Smooth muscle cell (in vitro differentiated cells): Measurements from ENCODE around the gene CCDC127. TPM values are rescaled to one million over a fixed set of nuclear protein-coding genes. Genes with fewer than 3 reads are reported as not detected.
"Not testable (repeated sequence)": the region's sequence is repeated elsewhere in the genome, so short reads cannot be mapped to it uniquely, and the experiment has no call there.

Source experiments
- DNase-seq: peaks from one replicate; lab custom pipeline; 2025; ENCODE audit not compliant: unreplicated experiment; lab: John Stamatoyannopoulos, UW
- H2AFZ ChIP-seq: fragments of 200-600 bp; sonication (generic); 2 replicates; pipeline ENCODE4 v1.6.0; 2016; ENCODE audit warnings: antibody characterized with exemption, low read depth, mild to moderate bottlenecking
- H3F3A ChIP-seq: fragments of 200-600 bp; sonication (generic); 2 replicates; pipeline ENCODE4 v1.6.0; 2017; ENCODE audit warnings: antibody characterized with exemption, low read depth
- H3K27ac ChIP-seq: fragments of 200-600 bp; sonication (generic); 2 replicates; pipeline ENCODE4 v1.5.1; 2016; ENCODE audit warnings: low read depth, mild to moderate bottlenecking
- H3K27me3 ChIP-seq: fragments of 200-600 bp; sonication (generic); 2 replicates; pipeline ENCODE4 v1.6.1; 2016; ENCODE audit warnings: low read depth, mild to moderate bottlenecking
- H3K36me3 ChIP-seq: fragments of 200-600 bp; sonication (generic); 2 replicates; pipeline ENCODE4 v1.5.1; 2016; ENCODE audit warnings: low read depth
- H3K4me1 ChIP-seq: fragments of 200-600 bp; sonication (generic); 2 replicates; pipeline ENCODE4 v1.5.1; 2016; ENCODE audit warnings: low read depth
- H3K4me2 ChIP-seq: fragments of 200-600 bp; sonication (generic); 2 replicates; pipeline ENCODE4 v1.6.0; 2016; ENCODE audit warnings: mild to moderate bottlenecking
- H3K4me3 ChIP-seq: fragments of 200-600 bp; sonication (generic); 2 replicates; pipeline ENCODE4 v1.5.1; 2016; ENCODE audit warnings: mild to moderate bottlenecking
- H3K79me2 ChIP-seq: fragments of 200-600 bp; sonication (generic); 2 replicates; pipeline ENCODE4 v1.6.0; 2016; ENCODE audit warnings: low read depth, mild to moderate bottlenecking
- H3K9ac ChIP-seq: fragments of 200-600 bp; sonication (generic); 2 replicates; pipeline ENCODE4 v1.6.0; 2016; ENCODE audit warnings: low read depth
- H3K9me3 ChIP-seq: fragments of 200-600 bp; sonication (generic); replicated peaks from 2 replicates; pipeline ENCODE4 v1.5.1; 2016; ENCODE audit warnings: low read depth
- H4K20me1 ChIP-seq: fragments of 200-600 bp; sonication (generic); 2 replicates; pipeline ENCODE4 v1.6.0; 2016; ENCODE audit warnings: low read depth
- WGBS: methylation state at CpG from one replicate; pipeline ENCODE4 v1.1.7; 2016; ENCODE audit warnings: low lambda C conversion rate; 5-methylcytosine and 5-hydroxymethylcytosine counted together
- polyA plus RNA-seq: library from polyadenylated mRNA; unstranded; fragments of >200 nt; fragmentation: Nextera tagmentation; extraction: Ambion mirVana; gene quantifications from 2 replicates; pipeline ENCODE4 v1.2.1, GENCODE V29; 2016
- total RNA-seq: library from RNA; depleted of rRNA; stranded (reverse); fragments of >200 nt; gene quantifications from 2 replicates; pipeline ENCODE4 v1.2.3, GENCODE V29; 2014
- TF ChIP-seq, protein P1 (sequence below): fragments of 200-600 bp; sonication (generic); IDR thresholded peaks from 2 replicates; pipeline ENCODE4 v1.5.1; 2017; ENCODE audit warnings: borderline replicate concordance, mild to moderate bottlenecking, antibody characterized with exemption; ENCODE audit not compliant: insufficient read depth, poor library complexity, severe bottlenecking

CCDC127 gene
- total and polyA plus RNA-seq, 2 experiments from 2014 or later, result 2.8 to 8.6 TPM

DNA sequence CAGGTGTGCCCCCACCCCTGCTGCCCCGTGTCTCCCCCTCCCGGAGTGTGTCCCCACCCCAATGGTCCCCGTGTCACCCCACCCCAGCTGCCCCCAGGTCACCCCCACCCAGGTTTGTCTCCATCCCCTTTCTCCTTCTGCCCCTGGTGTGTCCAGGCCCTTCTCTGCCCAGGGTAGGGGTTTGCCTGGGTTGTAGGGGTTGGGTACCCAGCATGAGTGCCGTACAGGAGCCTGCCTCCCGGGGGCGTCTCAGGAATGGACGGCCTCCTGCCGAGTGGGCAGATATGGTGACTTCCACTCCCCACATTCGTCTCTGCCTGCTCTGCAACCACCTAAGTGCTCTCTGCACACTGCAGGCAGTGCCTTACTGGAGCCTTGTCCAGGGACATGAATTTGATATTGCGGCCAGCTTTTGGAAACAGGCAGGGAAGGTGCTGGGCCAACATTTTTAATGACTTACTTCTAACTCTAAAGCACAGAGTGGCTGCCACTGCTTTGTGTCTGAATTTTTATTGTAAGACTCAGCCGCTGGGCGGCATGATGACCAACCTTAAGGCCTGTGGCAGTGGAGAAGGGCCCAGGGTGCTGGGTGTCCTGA, 20.0 kb downstream of the CCDC127 start:
- no peak overlapping the region for H3K4me2 ChIP-seq
- H3K27me3 ChIP-seq, result no peaks in the 10 kb centered on the region
- no peaks in the 10 kb centered on the region for H3F3A ChIP-seq
- H3K9me3 ChIP-seq, result no peaks in the 10 kb centered on the region
- H4K20me1 ChIP-seq, result peaks cover 32% of the 10 kb centered on the region
- no peaks in the 10 kb centered on the region for H3K4me1 ChIP-seq
- no peaks in the 10 kb centered on the region for H3K36me3 ChIP-seq
- TF ChIP-seq, protein P1, sequence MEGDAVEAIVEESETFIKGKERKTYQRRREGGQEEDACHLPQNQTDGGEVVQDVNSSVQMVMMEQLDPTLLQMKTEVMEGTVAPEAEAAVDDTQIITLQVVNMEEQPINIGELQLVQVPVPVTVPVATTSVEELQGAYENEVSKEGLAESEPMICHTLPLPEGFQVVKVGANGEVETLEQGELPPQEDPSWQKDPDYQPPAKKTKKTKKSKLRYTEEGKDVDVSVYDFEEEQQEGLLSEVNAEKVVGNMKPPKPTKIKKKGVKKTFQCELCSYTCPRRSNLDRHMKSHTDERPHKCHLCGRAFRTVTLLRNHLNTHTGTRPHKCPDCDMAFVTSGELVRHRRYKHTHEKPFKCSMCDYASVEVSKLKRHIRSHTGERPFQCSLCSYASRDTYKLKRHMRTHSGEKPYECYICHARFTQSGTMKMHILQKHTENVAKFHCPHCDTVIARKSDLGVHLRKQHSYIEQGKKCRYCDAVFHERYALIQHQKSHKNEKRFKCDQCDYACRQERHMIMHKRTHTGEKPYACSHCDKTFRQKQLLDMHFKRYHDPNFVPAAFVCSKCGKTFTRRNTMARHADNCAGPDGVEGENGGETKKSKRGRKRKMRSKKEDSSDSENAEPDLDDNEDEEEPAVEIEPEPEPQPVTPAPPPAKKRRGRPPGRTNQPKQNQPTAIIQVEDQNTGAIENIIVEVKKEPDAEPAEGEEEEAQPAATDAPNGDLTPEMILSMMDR, result no peak
- H3K79me2 ChIP-seq, result no peaks in the 10 kb centered on the region
- DNase-seq, result no peak
- WGBS, result 94% methylated on average over 12 of the region's 12 CpGs
- no peak overlapping the region for H3K27ac ChIP-seq
- no peak overlapping the region for H3K9ac ChIP-seq
- no peak overlapping the region for H3K4me3 ChIP-seq
- no peak overlapping the region for H2AFZ ChIP-seq

DNA sequence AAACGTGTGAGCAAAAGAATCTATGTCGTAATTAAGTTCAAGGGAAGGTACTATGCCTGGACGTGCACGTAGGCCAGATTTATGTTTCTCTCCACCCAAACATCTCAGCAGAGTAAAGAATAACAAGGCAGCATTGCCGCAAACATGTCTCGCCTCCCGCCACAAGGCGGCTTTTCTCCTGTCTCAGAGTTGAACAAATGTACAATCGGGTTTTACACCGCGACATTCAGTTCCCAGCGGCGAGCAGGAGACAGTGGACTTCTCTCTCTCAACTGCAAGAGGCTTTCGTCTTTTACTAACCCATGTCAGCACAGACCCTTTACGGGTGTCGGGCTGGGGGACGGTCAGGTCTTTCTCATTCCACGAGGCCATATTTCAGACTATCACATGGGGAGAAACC, 20.9 kb downstream of the CCDC127 start:
- WGBS, result 75% methylated on average over 18 of the region's 18 CpGs
- H3K4me1 ChIP-seq, H3K4me2 ChIP-seq, H3K4me3 ChIP-seq, H2AFZ ChIP-seq, DNase-seq, H3F3A ChIP-seq, H3K9me3 ChIP-seq, H3K36me3 ChIP-seq, H3K79me2 ChIP-seq, H3K27ac ChIP-seq, H3K27me3 ChIP-seq, H3K9ac ChIP-seq: not testable (repeated sequence)
- H4K20me1 ChIP-seq, result peaks cover 24% of the 10 kb centered on the region

DNA sequence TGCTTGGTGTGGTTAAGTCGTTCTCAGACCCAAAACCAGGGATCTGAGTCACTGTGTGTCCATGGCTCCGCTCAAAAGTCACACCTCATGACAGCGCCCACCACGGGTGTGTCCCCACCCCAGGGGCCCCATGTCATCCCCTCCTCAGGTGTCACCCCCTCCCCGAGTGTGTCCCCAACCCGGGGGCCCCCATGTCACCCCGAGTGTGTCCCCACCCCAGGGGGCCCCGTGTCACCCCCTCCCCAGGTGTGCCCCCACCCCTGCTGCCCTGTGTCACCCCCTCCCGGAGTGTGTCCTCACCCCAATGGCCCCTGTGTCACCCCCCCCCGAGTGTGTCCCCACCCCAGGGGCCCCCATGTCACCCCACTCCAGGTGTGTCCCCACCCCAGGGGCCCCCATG, 21.6 kb downstream of the CCDC127 start:
- no peak overlapping the region for H3K4me2 ChIP-seq
- no peak overlapping the region for H3K27ac ChIP-seq
- DNase-seq, result no peak
- no peaks in the 10 kb centered on the region for H3K79me2 ChIP-seq
- no peaks in the 10 kb centered on the region for H3K4me1 ChIP-seq
- TF ChIP-seq, protein P1, result no peak
- no peak overlapping the region for H3K4me3 ChIP-seq
- no peaks in the 10 kb centered on the region for H3K27me3 ChIP-seq
- H3K9me3 ChIP-seq, result no peaks in the 10 kb centered on the region
- H3K9ac ChIP-seq, result no peak overlapping the region
- H3F3A ChIP-seq, result no peaks in the 10 kb centered on the region
- no peaks in the 10 kb centered on the region for H3K36me3 ChIP-seq
- H4K20me1 ChIP-seq, result peaks cover 17% of the 10 kb centered on the region
- no peak overlapping the region for H2AFZ ChIP-seq
- 78% methylated on average over 5 of the region's 10 CpGs for WGBS

DNA sequence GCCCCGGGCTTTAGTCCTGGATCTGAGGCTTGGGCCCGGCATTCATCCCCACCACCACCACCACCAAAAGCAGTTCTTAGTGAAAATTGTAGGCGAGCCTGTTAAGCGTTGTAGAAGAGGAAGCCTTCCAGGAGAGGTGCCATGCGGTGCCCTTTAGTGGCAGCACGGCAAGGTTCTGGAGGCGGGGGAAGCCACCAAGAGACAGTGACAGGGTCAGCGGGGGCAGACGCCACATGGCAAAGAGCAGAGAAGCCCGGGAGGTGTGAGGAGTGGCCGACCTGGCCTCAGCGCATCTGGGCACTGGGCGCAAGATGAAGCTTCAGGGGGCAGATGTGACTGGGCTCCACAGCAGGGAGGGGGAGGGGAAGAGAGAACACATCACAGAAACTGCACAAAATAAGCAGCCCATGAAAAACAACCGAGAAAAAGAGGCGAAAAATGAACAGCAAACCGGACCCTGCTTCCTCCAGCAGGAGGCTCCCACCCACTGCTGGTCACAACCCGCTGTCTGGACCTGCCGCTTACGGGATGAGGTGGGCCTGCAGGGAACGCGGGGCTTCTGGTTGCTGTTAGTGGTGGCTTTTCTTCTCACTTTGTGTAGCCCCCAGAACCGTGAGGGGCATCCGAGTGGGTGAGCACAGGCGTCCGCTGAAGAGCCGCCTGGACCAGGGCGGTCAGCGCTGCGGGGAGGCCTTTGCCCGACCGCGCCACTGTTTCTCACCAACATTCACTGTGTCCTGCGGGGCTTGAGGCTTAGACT, 22.4 kb downstream of the CCDC127 start:
- H3K9me3 ChIP-seq, result no peaks in the 10 kb centered on the region
- TF ChIP-seq, protein P1, result no peak
- no peaks in the 10 kb centered on the region for H3F3A ChIP-seq
- 89% methylated on average over 33 of the region's 33 CpGs for WGBS
- no peak overlapping the region for H3K4me2 ChIP-seq
- no peak overlapping the region for H3K9ac ChIP-seq
- H3K27me3 ChIP-seq, result no peaks in the 10 kb centered on the region
- H3K36me3 ChIP-seq, result no peaks in the 10 kb centered on the region
- DNase-seq, result no peak
- peaks cover 17% of the 10 kb centered on the region for H4K20me1 ChIP-seq
- no peaks in the 10 kb centered on the region for H3K79me2 ChIP-seq
- no peak overlapping the region for H2AFZ ChIP-seq
- H3K4me1 ChIP-seq, result no peaks in the 10 kb centered on the region
- no peak overlapping the region for H3K27ac ChIP-seq
- H3K4me3 ChIP-seq, result no peak overlapping the region
